HG03103 (cell line): ENCODE data around the gene RAPGEF5.

Experiments
- ATAC-seq: cut with Tn5 transposase; IDR thresholded peaks from one replicate; pipeline ENCODE4 v1.9.1; 2021; ENCODE audit warnings: low read depth; ENCODE audit not compliant: unreplicated experiment

The RAPGEF5 gene

DNA sequence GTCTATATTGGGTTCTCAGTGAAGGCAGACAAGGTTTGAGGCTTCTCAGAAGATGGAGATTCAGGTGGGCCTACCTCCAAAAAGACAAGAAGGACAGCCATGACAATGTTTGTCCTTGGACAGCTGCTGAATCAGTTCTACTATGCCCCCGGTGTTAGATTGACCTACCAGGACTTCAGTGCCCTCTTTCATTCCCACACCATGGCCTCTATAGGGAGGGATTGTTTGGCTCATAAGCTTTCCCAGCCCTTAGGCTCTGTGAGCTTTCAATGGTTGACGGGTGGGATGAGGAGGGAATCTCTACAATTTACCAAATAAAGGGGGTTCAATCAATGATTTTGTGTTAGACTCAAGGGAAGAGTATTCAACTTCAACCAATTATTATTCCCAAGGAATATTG, 23.4 kb upstream of the RAPGEF5 start:
- no peak for ATAC-seq

GRCh38 chr7:22378199-22378980, 21.4 kb upstream of the RAPGEF5 start:
- no peak for ATAC-seq

DNA sequence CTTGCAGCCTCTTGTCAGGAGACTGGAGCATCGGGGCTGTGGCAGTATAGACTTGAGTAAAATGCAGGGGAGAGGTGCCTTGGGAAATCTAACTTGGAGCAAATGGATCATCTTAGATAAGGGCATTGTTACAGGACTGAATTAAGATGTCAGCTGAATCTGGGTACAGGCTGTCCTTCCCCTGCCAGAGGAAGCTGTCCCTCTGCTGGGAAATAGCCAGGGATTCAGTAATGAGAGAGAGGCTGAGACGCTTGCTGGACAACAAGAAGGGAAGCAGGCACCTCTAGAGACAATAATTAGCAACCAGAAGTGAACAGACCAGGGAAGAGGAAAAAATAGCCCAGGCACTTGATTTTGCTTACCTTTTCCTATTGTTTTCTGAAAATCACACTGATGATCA, 20.7 kb upstream of the RAPGEF5 start:
- no peak for ATAC-seq

GRCh38 chr7:22375359-22376048, 18.6 kb upstream of the RAPGEF5 start:
- no peak for ATAC-seq

DNA sequence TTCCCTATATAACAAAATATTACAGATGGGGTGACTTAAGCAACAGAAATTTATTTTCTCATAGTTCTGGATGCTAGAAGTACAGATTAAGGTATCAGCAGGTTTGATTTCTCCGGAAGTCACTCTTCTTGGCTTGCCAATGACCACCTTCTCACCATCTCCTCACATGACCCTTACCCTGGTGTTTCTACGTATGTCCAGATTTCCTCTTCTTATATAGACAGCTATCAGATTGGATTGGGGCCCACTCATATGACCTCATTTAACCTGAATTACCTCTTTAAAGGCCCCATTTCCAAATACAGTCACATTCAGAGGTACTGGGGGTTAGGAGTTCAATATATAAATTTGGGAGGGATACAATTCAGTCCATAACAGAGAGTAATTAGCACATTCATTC, 17.0 kb upstream of the RAPGEF5 start:
- ATAC-seq, result no peak

GRCh38 chr7:22373388-22373787, 16.4 kb upstream of the RAPGEF5 start:
- ATAC-seq, result no peak

- no peak for ATAC-seq
These were observed 15.9 kb upstream of the RAPGEF5 start for GRCh38 chr7:22372863-22373262.

DNA sequence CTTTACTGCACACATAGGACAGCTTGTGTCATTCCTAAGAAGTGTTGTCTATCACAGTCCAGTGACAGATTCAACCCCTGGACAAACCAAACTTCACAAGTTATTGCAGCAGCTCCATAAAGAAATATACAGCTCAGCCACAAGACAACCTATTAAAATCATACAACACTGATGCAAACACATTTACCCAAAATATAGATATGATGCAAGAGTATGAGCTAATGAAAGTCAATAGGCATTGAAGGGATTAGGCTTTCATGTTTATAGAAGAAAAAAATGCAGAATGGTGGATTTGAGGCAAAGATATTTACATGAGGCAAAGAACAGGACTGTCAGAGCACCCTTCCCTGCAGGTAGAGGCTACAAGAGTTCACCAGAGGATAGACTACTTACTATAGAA, 14.9 kb upstream of the RAPGEF5 start:
- no peak for ATAC-seq

GRCh38 chr7:22364900-22365299, 7.9 kb upstream of the RAPGEF5 start:
- no peak for ATAC-seq

GRCh38 chr7:22363756-22364422, 6.9 kb upstream of the RAPGEF5 start:
- no peak for ATAC-seq

GRCh38 chr7:22361795-22362194, 4.8 kb upstream of the RAPGEF5 start:
- no peak for ATAC-seq

DNA sequence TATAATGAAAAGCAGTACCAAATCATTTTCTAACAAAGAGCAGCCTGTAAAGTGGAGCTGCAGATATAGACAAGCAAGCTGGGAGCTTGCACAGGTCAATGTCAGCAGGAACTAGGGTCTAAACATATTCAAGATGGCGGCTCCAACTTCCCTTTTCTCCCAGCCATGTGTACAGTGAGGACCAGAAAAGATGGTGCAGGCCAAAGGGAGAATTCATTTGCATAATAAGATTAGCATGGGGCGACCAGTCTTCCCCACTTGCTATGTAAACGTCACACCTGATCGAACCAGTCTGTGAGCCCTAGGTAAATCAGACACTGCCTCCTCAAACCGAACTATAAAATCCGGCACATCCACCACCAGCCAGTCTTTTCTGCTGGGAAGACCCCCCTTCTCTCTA, 4.4 kb upstream of the RAPGEF5 start:
- ATAC-seq, result no peak

GRCh38 chr7:22358820-22359697, 2.1 kb upstream of the RAPGEF5 start:
- no peak for ATAC-seq

DNA sequence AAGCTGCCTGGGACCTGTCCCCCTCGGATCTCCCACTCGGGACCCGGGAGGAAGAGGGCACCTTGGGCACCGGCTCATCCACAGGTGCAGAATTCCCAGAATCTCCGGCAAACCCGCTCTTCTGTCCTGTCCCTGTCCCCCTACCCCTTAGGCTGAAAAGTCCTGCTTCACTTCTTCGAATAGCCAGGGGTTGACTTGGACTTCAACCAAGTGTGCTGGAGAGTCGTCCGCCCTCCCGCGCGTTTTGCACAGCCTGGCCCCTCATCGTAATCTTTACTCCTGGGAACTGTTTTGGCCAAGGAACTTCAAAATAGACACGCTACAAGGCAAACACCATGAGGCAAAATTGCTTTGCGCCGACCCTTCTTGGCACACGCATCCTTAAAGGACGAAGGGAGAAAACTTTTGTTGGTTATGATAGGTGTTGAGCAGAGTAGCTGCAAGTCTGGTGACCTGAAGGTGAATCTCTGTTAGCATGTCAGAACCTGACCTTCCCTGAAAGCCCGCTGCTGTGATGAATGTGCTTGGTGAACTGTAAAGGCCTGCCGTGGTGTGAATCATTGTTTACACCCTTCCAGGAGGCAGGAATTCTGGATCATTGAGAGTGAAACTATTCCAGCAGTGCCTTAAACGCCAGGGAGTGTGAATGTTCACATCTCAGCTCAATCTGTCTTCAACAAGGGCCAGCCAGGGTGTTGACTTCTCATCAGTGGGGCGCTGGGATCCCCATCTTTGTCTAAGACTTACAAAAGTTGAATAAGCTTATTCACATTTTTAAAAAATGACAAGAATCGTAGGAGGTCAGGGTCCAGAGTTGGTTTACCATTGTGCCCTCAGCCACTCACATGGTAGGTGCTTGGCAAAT, 589 bp upstream of the RAPGEF5 start:
- no peak for ATAC-seq

- ATAC-seq, result no peak
These were observed 803 bp downstream of the RAPGEF5 start for GRCh38 chr7:22356010-22356691.

- ATAC-seq, result no peak
These were observed 1.3 kb downstream of the RAPGEF5 start for GRCh38 chr7:22355620-22356009.

GRCh38 chr7:22354462-22354861, 2.5 kb downstream of the RAPGEF5 start:
- ATAC-seq, result no peak

- ATAC-seq, result no peak
These were observed 4.1 kb downstream of the RAPGEF5 start for GRCh38 chr7:22352887-22353286.

DNA sequence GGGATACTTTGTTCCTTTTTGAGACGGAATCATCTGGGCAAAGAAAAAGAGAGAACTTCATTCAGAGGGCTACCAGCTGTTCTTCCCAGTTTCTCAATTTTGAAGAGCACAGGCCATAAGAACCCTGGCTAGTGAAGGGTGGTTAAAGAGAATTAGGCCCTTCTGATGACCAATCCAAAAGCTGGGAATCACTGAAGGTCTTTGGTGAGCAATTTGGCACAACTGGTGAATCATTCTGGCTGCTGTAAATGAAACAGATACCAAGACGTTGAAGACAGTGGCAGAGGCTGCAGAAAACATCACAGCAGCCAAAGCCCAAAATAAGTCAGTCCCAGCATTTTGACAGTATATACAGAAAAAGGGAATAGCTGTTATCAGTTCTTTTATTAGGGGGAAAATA, 5.1 kb downstream of the RAPGEF5 start:
- ATAC-seq, result no peak
